ENCODE results near the gene SMYD3.

The SMYD3 gene

DNA sequence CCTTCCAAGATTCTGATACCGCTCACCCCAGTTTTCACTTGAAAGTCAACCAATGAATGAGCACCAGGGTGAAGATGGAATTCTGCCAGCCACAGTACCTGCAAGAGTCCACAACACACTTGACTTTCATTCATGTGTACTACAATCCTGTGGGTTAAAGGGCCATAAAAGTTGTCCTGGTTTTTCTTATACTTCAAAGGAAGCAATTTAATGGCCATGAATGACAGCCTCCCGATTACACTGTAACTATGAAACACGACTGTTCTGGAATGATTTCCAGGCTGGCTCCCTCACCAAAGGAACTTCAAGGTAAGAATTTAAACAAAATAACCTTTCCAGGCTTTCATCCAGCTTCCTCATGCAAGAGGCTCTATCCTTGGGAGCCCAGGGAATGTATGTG, 502.8 kb downstream of the SMYD3 start:
- ATAC-seq: no peak

GRCh38 chr1:246003442-246003730, 503.7 kb downstream of the SMYD3 start:
- ATAC-seq: no peak

DNA sequence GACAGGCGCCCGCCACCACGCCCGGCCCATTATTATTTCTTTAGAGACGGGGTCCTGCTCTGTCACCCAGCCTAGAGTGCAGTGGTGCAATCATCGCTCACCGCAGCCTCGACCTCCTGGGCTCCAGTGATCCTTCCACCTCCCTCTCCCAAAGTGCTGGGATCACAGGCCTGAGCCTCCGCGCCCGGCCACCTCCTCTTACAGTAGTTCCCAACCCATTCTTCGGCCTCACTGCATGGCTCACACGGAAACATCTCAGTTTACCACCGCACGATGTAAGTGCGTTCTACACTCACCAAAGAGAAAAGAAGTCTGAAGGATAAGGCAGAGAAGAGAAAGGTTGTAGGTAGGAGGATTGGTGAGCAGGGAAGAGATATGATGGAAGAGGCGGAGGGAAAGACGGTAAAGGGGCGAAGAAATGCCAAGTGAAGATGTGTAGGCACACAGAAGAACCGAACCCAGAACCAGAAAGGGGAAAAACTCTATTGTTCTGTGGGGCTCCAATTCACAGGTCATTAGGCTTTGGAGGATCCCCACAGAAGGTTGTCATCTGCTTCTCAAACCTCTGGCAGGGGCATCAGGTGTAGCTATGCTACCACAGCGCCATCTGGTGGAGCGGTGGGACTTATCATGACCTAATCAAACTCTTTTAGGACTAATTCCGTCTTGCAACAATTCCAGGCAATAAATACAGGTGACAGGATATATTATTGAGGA, 504.2 kb downstream of the SMYD3 start:
- ATAC-seq: peak; percentile 63 to 75

GRCh38 chr1:246001837-246002230, 505.2 kb downstream of the SMYD3 start:
- ATAC-seq: no peak

DNA sequence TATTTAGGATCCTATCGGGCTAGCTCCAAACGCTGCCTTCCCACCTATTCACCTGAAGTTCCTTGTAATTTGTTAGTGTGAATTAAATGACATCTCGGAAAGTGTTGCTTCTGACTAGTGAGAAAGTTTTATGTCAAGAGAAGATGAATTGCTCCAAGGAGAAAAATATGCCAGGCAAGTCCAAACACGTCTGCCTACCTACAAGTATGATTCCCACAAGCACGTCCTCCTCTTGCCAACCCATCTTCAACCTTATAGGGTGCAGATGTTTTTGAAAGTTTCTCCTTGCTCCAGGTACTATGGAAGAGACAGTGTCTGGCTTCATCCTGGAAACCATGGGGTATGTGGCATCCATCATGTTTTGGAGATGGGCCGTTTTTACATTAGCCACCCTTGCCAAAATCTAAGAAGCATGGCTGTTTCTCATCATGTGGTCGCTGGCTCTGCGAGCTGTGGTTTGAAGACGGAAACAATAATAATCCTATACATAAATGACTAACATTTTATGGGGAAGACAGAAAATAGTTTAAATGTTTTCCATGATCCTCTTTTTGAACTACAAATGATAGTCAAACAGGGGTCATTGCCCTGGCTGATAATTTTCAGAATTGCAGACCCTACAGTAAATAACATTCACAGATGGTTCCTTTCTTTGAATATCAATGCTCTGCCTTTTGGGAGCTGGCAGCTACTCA, 505.8 kb downstream of the SMYD3 start:
- ATAC-seq: no peak

DNA sequence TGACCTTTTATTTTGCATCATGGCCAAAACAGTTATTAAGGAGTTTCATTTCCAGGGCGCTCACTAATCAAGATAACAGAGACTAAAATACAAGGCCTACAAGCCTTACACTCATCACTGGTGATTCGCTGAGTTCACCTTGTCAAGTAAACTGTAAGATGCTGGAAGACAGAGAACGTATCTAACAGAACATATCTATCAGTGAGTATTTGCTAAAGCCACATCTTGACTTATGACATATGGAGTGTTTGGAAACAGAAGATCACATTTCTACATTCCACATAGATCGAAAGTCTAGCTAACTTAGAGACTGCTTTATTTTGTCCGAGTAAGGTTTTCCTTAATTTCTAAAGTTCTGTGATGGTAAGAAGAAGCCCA, 506.5 kb downstream of the SMYD3 start:
- no peak for ATAC-seq

DNA sequence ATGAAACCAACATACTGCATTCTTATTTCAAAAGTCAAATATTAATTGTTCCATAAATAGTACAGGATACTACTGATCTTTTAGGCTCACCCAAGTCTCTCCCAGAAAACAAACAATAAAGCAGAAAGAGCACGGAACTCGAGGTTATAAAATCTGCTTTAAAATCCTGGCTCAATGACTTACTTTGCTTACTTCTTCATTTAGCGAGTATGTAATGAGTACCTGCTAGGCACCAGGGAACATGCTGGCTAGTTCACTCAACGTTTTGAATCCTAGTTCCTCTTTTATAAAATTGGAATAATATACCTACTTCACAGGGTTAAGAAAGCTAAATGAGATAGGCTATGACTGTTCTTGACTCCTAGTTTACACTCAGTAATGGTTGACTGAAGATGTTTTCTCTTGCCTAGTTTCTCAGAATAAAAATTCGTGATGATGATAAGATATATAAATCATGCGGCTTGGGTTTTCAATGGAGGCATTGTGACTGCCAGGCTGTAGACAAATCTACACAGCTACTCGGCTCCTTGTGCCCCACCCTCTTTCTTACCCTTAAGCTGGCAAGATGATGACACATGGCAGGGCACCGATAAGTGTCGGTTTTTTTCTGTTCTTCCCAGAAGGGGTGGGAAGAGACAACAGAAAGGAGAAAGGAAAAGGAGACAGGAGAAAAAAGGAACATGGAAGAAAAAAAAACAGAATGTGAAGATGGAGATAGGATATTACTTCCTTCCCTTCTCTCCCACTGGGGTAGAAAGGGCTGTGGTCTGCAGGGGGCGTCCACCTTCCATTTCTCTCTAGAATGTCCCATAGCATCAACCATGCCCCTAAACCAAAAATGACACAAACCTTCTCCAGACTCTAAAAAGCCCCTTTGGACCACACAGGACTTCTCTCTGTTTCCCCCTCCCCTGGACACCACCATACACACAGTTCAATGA, 507.1 kb downstream of the SMYD3 start:
- ATAC-seq: no peak

- ATAC-seq: no peak
Observed at GRCh38 chr1:245997471-245998258, 509.4 kb downstream of the SMYD3 start.

DNA sequence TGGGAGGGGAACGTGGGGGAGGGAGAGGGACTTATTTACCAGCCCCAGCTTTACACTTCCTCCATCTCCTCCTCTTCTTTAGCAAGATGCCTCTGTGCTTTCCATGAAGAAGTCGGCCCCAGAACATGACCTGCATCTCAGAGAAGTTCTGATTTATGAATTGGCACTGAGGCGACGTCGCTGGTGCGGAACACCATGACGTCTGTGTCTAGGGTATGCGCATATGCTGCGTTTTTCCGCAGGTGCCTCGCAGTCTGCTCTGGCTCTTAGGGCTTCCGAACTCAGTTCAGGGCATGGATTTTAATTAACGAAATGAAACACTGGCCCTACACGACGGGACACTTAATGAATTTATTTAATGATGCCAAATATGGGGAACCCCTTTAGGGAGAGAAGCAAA, 510.3 kb downstream of the SMYD3 start:
- ATAC-seq: no peak

DNA sequence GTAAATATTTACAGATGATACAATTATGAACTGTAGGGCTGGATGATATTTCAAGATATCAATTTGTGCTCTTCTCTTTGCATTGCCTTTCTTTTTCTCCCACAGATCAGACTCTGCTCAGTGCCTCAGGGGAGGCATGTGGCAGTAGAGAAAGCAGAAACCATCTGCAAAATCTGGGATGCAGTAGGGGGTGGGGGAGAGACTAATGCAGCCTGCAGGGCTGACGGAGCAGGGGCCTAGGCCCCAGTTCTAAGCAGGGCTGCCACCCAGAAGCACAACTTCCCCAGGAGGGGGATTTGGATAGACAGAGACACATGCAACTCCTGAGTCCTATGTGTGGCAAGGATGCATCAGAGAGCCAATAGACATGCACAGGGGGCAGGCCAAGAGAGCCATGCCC, 511.6 kb downstream of the SMYD3 start:
- ATAC-seq: no peak

DNA sequence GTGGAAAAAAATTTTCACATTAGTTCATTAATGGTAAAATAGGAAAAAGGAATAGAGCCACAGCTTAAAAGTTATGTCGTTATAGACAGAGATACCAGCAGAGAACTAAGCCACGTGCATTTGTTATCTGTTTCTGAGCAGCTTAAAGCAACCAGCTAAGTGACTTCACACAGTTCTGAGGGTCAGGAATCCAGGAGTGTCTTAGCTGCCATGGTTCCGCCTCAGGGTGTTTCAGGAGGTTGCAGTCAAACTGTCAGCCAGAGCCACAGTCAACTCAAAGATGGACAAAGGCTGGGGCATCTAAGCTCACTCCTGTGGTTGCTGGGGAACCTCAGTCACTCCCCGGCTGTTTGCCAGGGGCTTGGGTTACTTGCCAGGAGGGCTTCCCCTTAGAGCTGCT, 515.8 kb downstream of the SMYD3 start:
- no peak for ATAC-seq

- no peak for ATAC-seq
Observed at GRCh38 chr1:245990315-245991022, 516.6 kb downstream of the SMYD3 start.

DNA sequence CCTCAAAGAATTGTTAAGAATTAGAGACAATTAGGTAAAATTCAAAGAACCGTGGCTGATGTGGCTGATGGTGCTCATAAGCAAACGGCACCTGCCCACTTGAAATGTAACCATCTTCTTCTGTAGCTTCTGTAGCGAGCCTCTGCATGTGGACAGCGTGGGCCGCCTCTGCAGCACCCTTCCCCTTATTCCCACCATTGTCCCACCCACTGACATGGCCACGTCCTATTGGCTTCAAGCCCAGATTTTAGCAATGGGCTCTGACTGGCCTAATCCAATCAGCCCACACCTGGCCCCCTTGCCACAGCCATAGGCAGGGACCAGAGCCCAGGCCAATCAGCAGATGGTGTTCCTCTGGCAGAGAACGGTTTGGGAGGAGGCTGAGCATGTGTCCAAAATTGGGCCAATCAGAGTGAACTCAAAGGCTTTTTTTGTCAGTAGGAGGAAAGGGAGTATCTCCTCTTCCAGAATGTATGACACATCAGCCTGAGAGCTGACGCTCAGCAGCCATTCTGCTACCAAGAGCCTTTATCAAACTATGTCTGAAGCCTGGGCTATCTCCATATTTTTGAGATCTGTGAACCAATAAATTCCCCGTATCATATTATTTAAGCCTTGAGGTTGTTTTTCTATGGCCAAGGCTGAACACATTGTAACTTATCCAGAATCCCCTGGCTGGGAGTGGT, 518.5 kb downstream of the SMYD3 start:
- no peak for ATAC-seq

GRCh38 chr1:245987997-245988392, 519.1 kb downstream of the SMYD3 start:
- ATAC-seq: no peak

- no peak for ATAC-seq
Observed at GRCh38 chr1:245987577-245987976, 519.5 kb downstream of the SMYD3 start.

DNA sequence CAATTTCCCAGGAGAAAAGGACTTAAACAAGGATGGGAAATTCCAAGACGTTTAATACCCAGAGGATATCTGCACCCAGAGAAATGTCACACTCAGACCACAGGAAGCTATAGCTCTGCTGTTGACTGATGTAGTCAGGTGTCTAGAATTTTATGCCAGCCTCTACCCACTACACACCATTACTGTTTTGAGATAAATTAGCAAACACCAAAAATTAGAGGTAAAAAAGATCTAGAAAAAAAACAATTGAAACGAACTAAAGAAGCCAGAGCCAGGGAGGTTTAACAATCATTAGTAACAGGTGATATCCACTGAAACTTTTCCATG, 519.9 kb downstream of the SMYD3 start:
- no peak for ATAC-seq

DNA sequence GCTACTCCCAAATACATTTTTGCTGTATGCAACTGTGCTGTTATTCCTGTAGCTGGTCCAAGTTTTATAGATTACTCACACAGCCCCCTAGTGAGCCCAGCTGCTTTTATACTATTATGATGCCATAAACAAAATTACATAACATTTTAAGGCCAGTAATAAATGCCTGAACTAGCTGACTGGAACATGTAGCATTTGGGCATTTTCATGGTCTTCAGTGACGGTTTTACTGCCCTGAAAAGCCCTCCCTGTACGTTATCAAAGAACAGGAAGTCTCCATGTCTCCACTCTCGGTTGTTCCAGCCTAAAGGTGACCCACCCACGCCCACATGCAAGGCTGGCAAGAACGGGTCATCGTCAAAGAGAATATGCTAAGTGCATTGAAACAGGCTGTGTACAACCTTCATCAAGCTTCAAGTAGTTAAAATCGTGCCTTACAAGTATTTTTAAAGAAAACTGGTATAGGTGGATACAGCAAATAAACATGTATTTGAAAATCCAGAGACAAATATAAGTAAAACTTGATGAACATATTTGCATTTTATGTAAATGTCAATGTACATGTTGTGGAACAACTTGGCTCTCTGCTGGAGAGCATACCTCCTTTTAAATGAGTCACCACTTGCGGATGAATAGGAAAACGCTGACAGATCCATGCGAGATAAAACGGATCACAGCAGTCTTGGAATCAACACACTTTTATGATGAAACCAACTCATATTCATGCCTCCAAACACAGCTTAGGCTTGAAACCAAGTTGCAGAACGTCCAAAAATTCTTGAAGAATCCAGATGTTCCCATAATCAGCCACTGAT, 520.5 kb downstream of the SMYD3 start:
- no peak for ATAC-seq

GRCh38 chr1:245984390-245985155, 522.5 kb downstream of the SMYD3 start:
- no peak for ATAC-seq

DNA sequence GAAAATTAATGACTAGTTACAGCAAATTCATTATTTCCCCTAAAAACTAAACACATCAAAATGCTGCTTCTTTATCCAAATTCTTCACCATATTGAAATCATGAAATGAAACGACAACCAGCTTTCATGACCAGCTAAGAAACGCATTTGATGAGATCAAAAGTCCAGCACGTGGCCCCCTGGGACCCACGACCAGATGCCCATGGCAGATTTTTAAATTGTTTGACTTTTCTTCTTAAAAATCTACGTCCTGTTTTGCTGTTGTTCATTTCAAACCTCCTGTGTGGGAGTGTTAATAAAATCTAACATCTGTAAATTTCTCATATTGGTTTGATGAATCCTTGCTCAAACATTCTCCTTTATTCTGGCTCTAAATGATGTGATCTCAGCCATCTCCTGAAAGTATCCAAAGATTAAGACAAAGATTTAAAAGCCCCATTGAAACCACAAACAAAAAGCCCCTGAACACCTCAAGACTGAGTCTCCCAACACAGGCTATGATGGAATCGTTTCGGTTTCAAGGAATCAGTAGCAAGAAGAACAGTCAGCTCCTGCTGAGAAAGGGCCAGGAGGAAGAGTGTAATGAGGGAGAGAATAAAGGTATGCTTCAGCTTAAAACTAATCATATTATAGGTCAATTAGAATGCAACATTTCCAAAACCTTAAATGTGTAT, 523.6 kb downstream of the SMYD3 start:
- ATAC-seq: no peak

DNA sequence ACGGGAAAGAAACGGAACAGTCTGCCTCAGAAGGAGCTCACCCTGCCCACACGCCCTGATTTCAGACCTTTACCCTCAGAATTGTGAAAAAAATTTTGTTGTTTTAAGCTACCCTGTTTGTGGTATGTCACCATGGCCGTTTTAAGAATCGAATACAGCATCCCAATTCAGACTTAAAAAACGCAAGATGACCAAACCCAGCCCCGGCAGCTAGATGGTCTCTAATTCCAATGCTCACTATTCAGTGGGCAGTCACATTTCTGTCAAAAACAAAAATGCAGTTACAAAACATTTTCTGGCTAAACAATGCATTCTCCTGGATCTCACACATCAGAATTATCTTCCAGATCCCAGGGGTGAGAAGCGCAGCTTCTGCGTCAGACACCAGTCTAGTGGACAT, 527.5 kb downstream of the SMYD3 start:
- no peak for ATAC-seq
